Loucy (cell line): ENCODE results near the gene PLXNA3.

ENCODE experiments used
- EZH2phosphoT487 ChIP-seq: fragments of 200-600 bp; IDR thresholded peaks from 2 replicates; pipeline ENCODE4 v1.6.1; 2018; ENCODE audit warnings: antibody characterized with exemption, mild to moderate bottlenecking, moderate library complexity, borderline replicate concordance
- TF ChIP-seq, protein P1 (sequence below): fragments of 200-600 bp; sonication (generic); conservative IDR thresholded peaks from 2 replicates; pipeline ENCODE4 v1.5.1; 2014; ENCODE audit warnings: mild to moderate bottlenecking, antibody characterized with exemption, low read length

GRCh38 chrX:154469114-154469513 is 11.0 kb downstream of the PLXNA3 start:
- TF ChIP-seq, protein P1, sequence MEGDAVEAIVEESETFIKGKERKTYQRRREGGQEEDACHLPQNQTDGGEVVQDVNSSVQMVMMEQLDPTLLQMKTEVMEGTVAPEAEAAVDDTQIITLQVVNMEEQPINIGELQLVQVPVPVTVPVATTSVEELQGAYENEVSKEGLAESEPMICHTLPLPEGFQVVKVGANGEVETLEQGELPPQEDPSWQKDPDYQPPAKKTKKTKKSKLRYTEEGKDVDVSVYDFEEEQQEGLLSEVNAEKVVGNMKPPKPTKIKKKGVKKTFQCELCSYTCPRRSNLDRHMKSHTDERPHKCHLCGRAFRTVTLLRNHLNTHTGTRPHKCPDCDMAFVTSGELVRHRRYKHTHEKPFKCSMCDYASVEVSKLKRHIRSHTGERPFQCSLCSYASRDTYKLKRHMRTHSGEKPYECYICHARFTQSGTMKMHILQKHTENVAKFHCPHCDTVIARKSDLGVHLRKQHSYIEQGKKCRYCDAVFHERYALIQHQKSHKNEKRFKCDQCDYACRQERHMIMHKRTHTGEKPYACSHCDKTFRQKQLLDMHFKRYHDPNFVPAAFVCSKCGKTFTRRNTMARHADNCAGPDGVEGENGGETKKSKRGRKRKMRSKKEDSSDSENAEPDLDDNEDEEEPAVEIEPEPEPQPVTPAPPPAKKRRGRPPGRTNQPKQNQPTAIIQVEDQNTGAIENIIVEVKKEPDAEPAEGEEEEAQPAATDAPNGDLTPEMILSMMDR, result no peak
- no peak for TF ChIP-seq EZH2phosphoT487
